ENCODE results near the gene GINM1. TPM values are rescaled to one million over a fixed set of nuclear protein-coding genes. Genes with fewer than 3 reads are reported as not detected.

The GINM1 gene
- polyA plus RNA-seq, 3 donors, result 17.0 to 44.4 (median 42.3) TPM

DNA sequence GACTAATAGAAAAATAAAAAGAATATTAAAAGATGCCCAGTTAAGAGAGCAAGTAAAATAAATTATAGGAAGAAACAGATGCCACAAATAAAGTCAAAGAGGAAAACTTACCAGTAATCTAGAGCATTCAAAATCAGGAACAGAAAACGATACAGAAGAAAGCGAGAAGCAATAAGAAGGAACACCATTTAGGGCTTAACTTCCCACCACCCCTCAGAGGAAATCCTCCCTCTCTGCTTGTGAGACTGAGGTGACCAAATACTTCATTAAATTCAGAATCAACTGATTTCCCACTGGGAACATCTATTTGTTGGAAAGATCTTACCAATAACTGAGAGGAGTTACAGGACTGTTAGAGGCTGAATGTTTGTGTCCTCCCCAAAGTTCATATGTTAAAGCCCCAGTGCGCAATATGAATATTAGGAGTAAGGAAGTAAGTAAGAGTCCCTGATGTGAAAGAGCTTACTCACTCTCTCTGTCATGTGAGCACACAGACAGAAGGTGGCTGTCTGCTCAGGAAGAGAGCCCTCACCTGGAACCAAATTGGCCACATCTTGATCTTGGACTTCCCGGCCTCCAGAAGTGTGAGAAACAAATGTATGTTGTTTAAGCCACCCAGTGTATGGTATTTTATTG is 62.8 kb downstream of the GINM1 start:
- no peaks in the 10 kb centered on the region for H3K27me3 ChIP-seq (ENCODE audit: control insufficient read depth in 2 of 2, insufficient read depth in 2 of 2, low read length in 2 of 2)
- no peaks in the 10 kb centered on the region for H4K20me1 ChIP-seq (ENCODE audit: insufficient read depth, low read length)
- intact Hi-C loops (cut with micrococcal nuclease), result no loop called here
- Mint-ChIP-seq H3K9me3 (peaks cover 0 to 5% (median 0%) of the 10 kb centered on the region in 7 donors), H3K27me3 (ENCODE audit: low read depth in 3 of 3) (peaks cover 0 to 1% (median 0%) of the 10 kb centered on the region in 3 donors), H3K36me3 (peaks cover 22 to 48% of the 10 kb centered on the region in 2 donors), H3K4me3 (peak overlapping the region; percentile 59 to 76), H3K4me1 (peaks cover 17% of the 10 kb centered on the region), H3K27ac (peak overlapping the region; percentile 87 to 97 (median 90))
- TF ChIP-seq, protein P1, sequence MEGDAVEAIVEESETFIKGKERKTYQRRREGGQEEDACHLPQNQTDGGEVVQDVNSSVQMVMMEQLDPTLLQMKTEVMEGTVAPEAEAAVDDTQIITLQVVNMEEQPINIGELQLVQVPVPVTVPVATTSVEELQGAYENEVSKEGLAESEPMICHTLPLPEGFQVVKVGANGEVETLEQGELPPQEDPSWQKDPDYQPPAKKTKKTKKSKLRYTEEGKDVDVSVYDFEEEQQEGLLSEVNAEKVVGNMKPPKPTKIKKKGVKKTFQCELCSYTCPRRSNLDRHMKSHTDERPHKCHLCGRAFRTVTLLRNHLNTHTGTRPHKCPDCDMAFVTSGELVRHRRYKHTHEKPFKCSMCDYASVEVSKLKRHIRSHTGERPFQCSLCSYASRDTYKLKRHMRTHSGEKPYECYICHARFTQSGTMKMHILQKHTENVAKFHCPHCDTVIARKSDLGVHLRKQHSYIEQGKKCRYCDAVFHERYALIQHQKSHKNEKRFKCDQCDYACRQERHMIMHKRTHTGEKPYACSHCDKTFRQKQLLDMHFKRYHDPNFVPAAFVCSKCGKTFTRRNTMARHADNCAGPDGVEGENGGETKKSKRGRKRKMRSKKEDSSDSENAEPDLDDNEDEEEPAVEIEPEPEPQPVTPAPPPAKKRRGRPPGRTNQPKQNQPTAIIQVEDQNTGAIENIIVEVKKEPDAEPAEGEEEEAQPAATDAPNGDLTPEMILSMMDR (IDR thresholded peaks at IDR 0.05), result no peak
- H3K27ac ChIP-seq (ENCODE audit: low read depth in 1 of 2, low read length in 2 of 2), result peak overlapping the region; percentile 22 to 92
- peak overlapping the region; percentile 65 for H2AFZ ChIP-seq (ENCODE audit: insufficient read depth, low read depth, low read length, poor library complexity, severe bottlenecking)
- H3K79me2 ChIP-seq (ENCODE audit: insufficient read depth, low read length), result no peaks in the 10 kb centered on the region
- no peaks in the 10 kb centered on the region for H3K9me3 ChIP-seq (replicated peaks in 1 of 2; ENCODE audit: control insufficient read depth in 1 of 2, insufficient read depth in 1 of 2, low read length in 2 of 2)
- H3K4me1 ChIP-seq (ENCODE audit: control insufficient read depth in 1 of 2, insufficient read depth in 2 of 2, low read length in 2 of 2), result peaks cover 12 to 21% of the 10 kb centered on the region in 2 donors
- peak overlapping the region; percentile 70 for H3K4me2 ChIP-seq (replicated peaks; ENCODE audit: extremely low read depth, low read length, poor library complexity, severe bottlenecking)
- H3K9ac ChIP-seq (ENCODE audit: insufficient read depth, low read length, poor library complexity, severe bottlenecking), result peak overlapping the region; percentile 53
- H3K36me3 ChIP-seq (replicated peaks in 1 of 2; ENCODE audit: control insufficient read depth in 1 of 2, insufficient read depth in 2 of 2, low read length in 2 of 2), result peaks cover 7 to 37% of the 10 kb centered on the region in 2 donors
- H3K4me3 ChIP-seq (replicated peaks in 1 of 3; ENCODE audit: low read depth in 2 of 3, low read length in 3 of 3), result peak overlapping the region in 2 of 3 experiments; percentile 28 to 61
- WGBS (ENCODE audit: insufficient coverage), result 20% methylated on average over 1 of the region's 4 CpGs
- peak; percentile 23 to 63 (median 51) for DNase-seq

DNA sequence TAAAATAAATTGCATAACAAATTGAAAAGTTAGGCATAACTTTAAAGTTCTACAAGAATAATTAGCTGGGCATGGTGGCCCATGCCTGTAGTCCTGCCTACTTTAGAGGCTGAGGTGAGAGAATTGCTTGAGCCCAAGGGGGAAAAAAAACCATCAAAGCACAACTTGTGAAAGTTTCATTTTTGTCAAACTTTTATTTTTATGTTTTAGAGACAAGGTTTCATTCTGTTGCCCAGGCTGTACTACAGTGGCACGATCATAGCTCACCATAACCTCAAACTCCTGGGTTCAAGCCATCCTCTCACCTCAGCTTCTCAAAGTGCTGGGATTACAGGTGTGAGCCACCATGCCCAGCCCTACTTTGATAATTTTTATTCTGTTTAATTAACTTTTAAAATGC is 68.1 kb downstream of the GINM1 start:
- Histone ChIP-seq H3K9me3 (replicated peaks in 1 of 2; ENCODE audit: control insufficient read depth in 1 of 2, insufficient read depth in 1 of 2, low read length in 2 of 2) (no peaks in the 10 kb centered on the region), H3K36me3 (replicated peaks in 1 of 2; ENCODE audit: control insufficient read depth in 1 of 2, insufficient read depth in 2 of 2, low read length in 2 of 2) (peaks cover 14 to 50% of the 10 kb centered on the region in 2 donors), H3K4me3 (replicated peaks in 1 of 3; ENCODE audit: low read depth in 2 of 3, low read length in 3 of 3) (no peak overlapping the region), H3K79me2 (ENCODE audit: insufficient read depth, low read length) (peaks cover 8% of the 10 kb centered on the region), H3K4me2 (replicated peaks; ENCODE audit: extremely low read depth, low read length, poor library complexity, severe bottlenecking) (no peak overlapping the region), H4K20me1 (ENCODE audit: insufficient read depth, low read length) (no peaks in the 10 kb centered on the region), H3K27me3 (ENCODE audit: control insufficient read depth in 2 of 2, insufficient read depth in 2 of 2, low read length in 2 of 2) (no peaks in the 10 kb centered on the region), H3K9ac (ENCODE audit: insufficient read depth, low read length, poor library complexity, severe bottlenecking) (no peak overlapping the region), H3K4me1 (ENCODE audit: control insufficient read depth in 1 of 2, insufficient read depth in 2 of 2, low read length in 2 of 2) (peaks cover 1 to 7% of the 10 kb centered on the region in 2 donors), H2AFZ (ENCODE audit: insufficient read depth, low read depth, low read length, poor library complexity, severe bottlenecking) (no peak overlapping the region), H3K27ac (ENCODE audit: low read depth in 1 of 2, low read length in 2 of 2) (no peak overlapping the region)
- Mint-ChIP-seq H3K9me3 (peaks cover 0 to 1% (median 0%) of the 10 kb centered on the region in 7 donors), H3K27me3 (ENCODE audit: low read depth in 3 of 3) (no peaks in the 10 kb centered on the region), H3K4me1 (peaks cover 2% of the 10 kb centered on the region), H3K27ac (no peak overlapping the region), H3K36me3 (peaks cover 22 to 52% of the 10 kb centered on the region in 2 donors), H3K4me3 (no peak overlapping the region)
- TF ChIP-seq, protein P1 (IDR thresholded peaks at IDR 0.05), result no peak
- WGBS (ENCODE audit: insufficient coverage), result no CpG with 5 or more reads among the region's 1 CpG
- intact Hi-C loops (cut with micrococcal nuclease), result no loop called here
- DNase-seq, result no peak
